ENCODE results near the gene STK10.

Gene STK10

GRCh38 chr5:172085738-172086137 is 102.3 kb downstream of the STK10 start:
- no peaks in the 10 kb centered on the region for H3K9me3 ChIP-seq
- H3K4me3 ChIP-seq (ENCODE audit: low read depth, low read length), result no peak overlapping the region
- no peaks in the 10 kb centered on the region for H3K36me3 ChIP-seq
- no peaks in the 10 kb centered on the region for H3K27me3 ChIP-seq
- no peak for DNase-seq
- no peak for TF ChIP-seq CTCF (IDR thresholded peaks at IDR 0.05; ENCODE audit: low read depth, low read length)
- no peaks in the 10 kb centered on the region for H3K4me1 ChIP-seq

- Histone ChIP-seq H3K27me3 (no peaks in the 10 kb centered on the region), H3K36me3 (no peaks in the 10 kb centered on the region), H3K4me3 (ENCODE audit: low read depth, low read length) (no peak overlapping the region), H3K4me1 (no peaks in the 10 kb centered on the region; the same call in 1 of the 2 replicates), H3K9me3 (no peaks in the 10 kb centered on the region)
- no peak for TF ChIP-seq CTCF (IDR thresholded peaks at IDR 0.05; ENCODE audit: low read depth, low read length)
- DNase-seq, result no peak
These were observed 105.8 kb downstream of the STK10 start for GRCh38 chr5:172082180-172082579.

GRCh38 chr5:172079876-172080275 is 108.1 kb downstream of the STK10 start:
- Histone ChIP-seq H3K4me1 (no peaks in the 10 kb centered on the region; the same call in 1 of the 2 replicates), H3K27me3 (no peaks in the 10 kb centered on the region), H3K4me3 (ENCODE audit: low read depth, low read length) (no peak overlapping the region), H3K9me3 (no peaks in the 10 kb centered on the region), H3K36me3 (no peaks in the 10 kb centered on the region)
- TF ChIP-seq CTCF (IDR thresholded peaks at IDR 0.05; ENCODE audit: low read depth, low read length), result no peak
- DNase-seq, result no peak

GRCh38 chr5:172078726-172079345 is 109.2 kb downstream of the STK10 start:
- Histone ChIP-seq H3K4me3 (ENCODE audit: low read depth, low read length) (no peak overlapping the region), H3K4me1 (no peaks in the 10 kb centered on the region; the same call in 1 of the 2 replicates), H3K36me3 (no peaks in the 10 kb centered on the region), H3K27me3 (no peaks in the 10 kb centered on the region), H3K9me3 (no peaks in the 10 kb centered on the region)
- TF ChIP-seq CTCF (IDR thresholded peaks at IDR 0.05; ENCODE audit: low read depth, low read length), result no peak
- DNase-seq, result no peak

- Histone ChIP-seq H3K9me3 (no peaks in the 10 kb centered on the region), H3K27me3 (no peaks in the 10 kb centered on the region), H3K36me3 (no peaks in the 10 kb centered on the region), H3K4me3 (ENCODE audit: low read depth, low read length) (no peak overlapping the region), H3K4me1 (no peaks in the 10 kb centered on the region; the same call in 1 of the 2 replicates)
- DNase-seq, result no peak
- TF ChIP-seq CTCF (IDR thresholded peaks at IDR 0.05; ENCODE audit: low read depth, low read length), result no peak
These were observed 110.2 kb downstream of the STK10 start for GRCh38 chr5:172077664-172078425.

GRCh38 chr5:172076761-172077244 is 111.2 kb downstream of the STK10 start:
- Histone ChIP-seq H3K4me3 (ENCODE audit: low read depth, low read length) (no peak overlapping the region), H3K4me1 (no peaks in the 10 kb centered on the region; the same call in 1 of the 2 replicates), H3K9me3 (no peaks in the 10 kb centered on the region), H3K27me3 (no peaks in the 10 kb centered on the region), H3K36me3 (no peaks in the 10 kb centered on the region)
- TF ChIP-seq CTCF (IDR thresholded peaks at IDR 0.05; ENCODE audit: low read depth, low read length), result no peak
- no peak for DNase-seq
